ENCODE results near the gene SPHK2. TPM values are rescaled to one million over a fixed set of nuclear protein-coding genes. Genes with fewer than 3 reads are reported as not detected.

The SPHK2 gene
- total RNA-seq, 1 donor: 10.9 TPM

DNA sequence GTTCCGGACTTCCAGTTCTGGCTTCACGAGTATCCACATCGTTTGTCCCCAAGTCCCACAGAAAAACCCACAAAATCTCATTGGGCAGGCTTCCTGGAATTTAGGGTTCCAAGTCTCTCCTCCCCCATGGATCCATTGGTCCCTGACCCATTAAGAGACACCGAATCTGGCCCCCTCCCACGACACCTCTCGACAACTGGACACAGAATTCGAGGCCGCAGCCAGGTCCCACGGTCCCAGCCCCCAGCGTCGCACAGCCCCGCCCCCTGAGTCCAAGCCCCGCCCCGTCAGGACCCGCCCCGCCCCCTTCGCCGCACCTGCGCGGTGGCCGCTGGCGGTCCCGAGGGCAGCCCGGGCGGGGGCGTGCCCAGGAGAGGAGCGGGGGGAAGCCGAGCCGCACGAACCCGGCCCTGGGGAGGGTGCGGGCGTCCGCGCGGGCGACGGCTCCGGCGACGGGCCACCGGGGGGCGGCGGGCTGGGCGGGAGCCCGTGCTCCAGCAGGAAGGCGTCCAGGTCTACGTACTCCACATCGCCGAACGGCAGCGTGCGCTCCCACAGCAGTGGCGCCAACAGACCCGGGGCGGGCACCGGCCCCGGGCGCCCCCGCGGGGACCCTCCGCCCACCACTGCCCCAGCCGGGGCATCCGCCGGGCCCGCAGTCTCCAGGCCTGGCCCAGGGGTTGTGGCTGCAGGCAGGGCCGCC lies 16.1 kb downstream of the SPHK2 start:
- peak overlapping the region; percentile 73 for H3K4me3 ChIP-seq (ENCODE audit: low read depth, low read length)
- TF ChIP-seq, protein P1, sequence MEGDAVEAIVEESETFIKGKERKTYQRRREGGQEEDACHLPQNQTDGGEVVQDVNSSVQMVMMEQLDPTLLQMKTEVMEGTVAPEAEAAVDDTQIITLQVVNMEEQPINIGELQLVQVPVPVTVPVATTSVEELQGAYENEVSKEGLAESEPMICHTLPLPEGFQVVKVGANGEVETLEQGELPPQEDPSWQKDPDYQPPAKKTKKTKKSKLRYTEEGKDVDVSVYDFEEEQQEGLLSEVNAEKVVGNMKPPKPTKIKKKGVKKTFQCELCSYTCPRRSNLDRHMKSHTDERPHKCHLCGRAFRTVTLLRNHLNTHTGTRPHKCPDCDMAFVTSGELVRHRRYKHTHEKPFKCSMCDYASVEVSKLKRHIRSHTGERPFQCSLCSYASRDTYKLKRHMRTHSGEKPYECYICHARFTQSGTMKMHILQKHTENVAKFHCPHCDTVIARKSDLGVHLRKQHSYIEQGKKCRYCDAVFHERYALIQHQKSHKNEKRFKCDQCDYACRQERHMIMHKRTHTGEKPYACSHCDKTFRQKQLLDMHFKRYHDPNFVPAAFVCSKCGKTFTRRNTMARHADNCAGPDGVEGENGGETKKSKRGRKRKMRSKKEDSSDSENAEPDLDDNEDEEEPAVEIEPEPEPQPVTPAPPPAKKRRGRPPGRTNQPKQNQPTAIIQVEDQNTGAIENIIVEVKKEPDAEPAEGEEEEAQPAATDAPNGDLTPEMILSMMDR (IDR thresholded peaks at IDR 0.05; ENCODE audit: insufficient read depth, low read length): no peak
- DNase-seq (ENCODE audit: low read depth): no peak

DNA sequence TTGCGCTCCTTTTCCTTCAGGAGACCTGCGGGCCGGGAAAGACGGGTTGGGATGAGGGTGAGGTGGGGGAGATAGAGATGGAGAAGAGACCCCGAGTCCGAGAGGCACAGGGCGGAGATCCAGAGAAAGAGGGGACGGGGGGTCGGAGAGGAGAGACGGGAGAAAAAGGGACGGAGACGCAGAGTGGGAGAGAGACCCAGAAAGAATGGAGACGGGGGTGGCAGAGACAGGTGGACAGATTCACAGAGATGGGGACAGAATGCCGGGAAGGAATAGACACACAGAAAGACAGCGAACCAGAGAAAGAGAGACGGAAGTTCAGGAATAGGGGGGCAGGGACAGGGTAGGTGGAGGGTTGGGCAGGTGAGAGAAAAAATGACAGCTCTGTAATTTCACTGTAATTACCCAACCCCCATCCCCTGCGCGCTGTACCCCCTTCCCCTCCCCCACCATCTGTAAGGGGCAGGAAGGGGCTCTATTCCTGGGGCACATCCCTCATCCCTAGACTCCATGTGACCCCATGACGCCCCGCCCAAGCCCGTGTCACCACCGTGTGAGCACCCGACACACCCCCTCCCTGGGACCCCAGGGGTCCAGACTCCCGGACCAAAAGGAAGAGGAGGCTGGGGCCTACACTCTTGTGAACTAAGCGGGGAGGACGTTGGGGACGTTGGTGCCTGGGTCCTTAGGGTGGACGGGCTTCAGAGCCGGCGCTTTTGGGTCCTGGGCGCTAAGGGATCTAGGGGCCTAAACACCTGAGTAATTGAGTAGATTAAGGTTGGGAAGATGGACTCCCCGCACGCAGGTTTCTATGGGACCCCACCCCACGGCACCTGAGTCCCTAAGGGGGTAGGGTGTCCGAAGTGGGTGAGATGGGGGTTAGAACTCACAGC lies 16.9 kb downstream of the SPHK2 start:
- peak overlapping the region; percentile 73 for H3K4me3 ChIP-seq (ENCODE audit: low read depth, low read length)
- TF ChIP-seq, protein P1 (IDR thresholded peaks at IDR 0.05; ENCODE audit: insufficient read depth, low read length): no peak
- DNase-seq (ENCODE audit: low read depth): no peak

- DNase-seq (ENCODE audit: low read depth): no peak
- peak within 1 kb of the TSS; percentile 75 for H3K4me3 ChIP-seq (ENCODE audit: low read depth, low read length)
- TF ChIP-seq, protein P1 (IDR thresholded peaks at IDR 0.05; ENCODE audit: insufficient read depth, low read length): peak; percentile 12
These were observed 17.6 kb downstream of the SPHK2 start, which contains the start of gene DBP for GRCh38 chr19:48636859-48637448. Gene DBP (minus strand): TSS chr19:48637379. CDS start chr19:48636994, 385 bp downstream.

GRCh38 chr19:48637449-48637947 lies 18.2 kb downstream of the SPHK2 start:
- TF ChIP-seq, protein P1 (IDR thresholded peaks at IDR 0.05; ENCODE audit: insufficient read depth, low read length): no peak

DNA sequence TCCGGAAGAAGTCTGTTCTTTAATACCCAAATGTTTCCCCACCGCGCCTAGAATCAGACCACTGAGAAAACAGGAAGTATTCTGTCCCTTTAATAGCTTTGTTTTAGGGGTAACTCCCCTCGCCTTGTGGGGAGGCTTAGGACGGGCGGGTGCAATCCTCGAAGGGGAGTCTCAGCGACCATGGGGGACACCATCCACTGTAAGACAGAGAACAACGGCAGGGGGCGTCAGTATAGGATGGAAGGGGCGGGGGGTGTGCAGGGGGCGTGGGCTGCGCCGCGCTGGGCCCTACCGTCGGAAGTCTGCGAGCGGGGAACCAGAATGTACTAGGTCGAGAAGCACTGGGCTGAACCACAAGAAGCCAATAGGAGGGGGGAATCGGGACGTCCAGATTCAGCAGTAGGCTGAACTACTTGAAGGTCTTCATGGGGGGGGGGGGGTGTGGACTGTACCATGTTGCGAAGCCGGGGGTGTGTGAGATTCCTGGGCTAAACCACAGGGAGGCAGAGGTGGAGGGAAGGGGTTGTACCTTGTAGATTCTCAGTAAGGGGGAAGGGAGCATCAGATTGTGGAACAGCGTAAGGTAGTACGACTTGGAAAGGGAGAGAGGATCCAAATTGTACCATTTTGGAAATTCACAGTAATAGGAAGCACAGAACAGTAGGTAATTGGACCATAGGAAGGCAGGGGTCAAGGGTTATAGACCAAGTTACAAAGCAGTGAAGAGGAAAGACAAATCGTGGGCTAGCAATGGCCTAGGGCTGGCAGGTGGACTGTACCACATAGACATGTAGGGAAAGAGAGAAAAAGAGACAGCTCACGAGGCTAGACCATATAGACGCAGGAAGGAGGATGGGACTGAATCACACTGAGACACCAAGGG lies 18.9 kb downstream of the SPHK2 start:
- peak overlapping the region; percentile 75 for H3K4me3 ChIP-seq (ENCODE audit: low read depth, low read length)
- TF ChIP-seq, protein P1 (IDR thresholded peaks at IDR 0.05; ENCODE audit: insufficient read depth, low read length): no peak
- peak; percentile 98 for DNase-seq (ENCODE audit: low read depth)

More at GRCh38 chr19:48637449-48637947, 18.2 kb downstream of the SPHK2 start:
- DNase-seq (ENCODE audit: low read depth): peak; percentile 99
- peak overlapping the region; percentile 75 for H3K4me3 ChIP-seq (ENCODE audit: low read depth, low read length)

Measured in fibroblast of the aortic adventitia (primary cell).